GM19025 (cell line): ENCODE measurements around the gene PLD4.

Experiments used
- ATAC-seq: cut with Tn5 transposase; IDR thresholded peaks from one replicate; pipeline ENCODE4 v1.9.1; 2021; ENCODE audit warnings: mild to moderate bottlenecking, low read depth, moderate library complexity; ENCODE audit not compliant: unreplicated experiment

PLD4 gene

DNA sequence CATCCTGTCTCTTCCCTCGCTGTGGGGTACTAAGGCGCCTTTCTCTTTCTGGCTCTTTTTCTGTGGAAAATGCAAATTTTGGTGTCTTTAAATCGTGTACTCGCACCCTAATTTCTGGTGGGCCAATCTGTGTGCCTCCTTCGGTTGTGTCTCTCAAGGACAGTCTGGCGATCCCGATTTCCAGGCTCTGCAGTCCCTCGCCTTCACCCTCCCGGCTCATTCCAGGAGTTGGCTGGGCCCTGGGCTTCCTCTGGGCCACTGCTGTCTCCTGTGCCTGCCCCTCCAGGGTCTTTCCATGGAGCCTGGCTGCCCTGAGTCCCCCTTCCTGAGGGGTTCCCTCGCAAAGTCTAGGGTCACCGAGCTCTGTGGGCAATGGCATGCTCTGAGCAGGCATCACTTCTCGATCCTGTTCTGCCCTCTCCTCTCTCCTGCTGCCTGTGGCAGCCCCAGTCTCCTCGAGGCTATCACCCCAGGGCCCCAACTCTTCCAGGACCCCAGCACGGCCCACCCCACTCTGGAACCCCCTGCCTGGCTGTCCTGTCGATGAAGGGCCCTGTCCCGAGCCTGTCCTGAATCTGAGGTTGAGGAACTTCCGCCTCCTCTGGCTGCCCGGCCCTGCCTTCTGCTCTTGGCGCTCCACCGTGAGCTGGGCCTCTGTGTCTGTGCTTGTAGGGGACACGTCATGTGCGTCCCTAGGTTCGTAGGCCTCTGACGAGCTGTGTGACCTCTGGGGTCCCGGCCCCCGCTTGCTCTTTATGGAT lies 29.4 kb downstream of the PLD4 start:
- no peak for ATAC-seq

DNA sequence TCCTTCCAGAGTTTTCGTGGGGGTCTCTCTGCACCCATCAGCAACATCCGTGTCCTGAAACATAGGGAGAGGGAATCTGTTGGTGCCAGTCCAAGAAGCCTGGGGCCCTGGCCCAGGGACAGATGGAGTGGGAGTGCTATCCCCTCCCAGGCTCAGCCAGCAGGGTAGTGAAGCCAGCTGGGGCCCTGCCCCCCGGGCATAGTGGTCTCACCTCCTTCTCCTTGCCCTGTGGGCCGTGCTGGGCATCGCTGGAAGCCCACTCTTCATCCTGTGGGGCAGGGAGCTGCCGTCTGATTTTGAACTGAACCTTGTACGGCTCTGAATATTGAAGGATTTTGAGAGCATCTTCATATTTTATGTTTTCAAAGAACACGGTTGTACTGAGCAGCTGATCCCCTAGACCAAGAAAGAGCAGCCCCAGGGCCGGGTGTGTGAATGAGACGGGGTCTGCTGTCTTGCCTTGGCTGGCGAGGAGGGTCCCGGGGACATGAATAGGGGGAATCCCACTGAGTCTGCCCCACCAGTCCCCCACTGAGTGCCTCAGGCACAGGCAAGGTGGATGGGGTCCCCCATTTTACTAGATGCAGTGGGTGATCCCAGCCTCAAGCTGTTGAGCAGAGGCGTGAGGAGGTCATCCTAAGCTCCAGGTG lies 30.2 kb downstream of the PLD4 start:
- ATAC-seq: no peak

DNA sequence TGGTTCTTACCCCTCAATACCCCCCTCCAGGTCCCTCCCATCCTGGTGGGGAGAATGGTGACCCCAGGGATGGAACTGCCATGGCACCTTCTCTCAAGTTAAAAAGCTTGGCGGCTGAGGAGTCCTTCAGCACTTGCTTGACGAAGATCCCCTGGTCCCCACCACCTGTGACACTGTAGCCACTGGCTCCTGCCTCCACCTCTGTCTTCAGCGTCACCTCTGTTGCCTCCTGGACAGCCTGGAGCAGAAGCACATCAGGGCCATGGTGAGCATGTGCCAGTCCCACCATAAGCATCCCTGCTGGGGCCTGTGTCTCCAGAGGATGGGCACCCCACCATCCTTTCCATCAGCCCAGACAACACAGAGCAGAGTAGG lies 30.7 kb downstream of the PLD4 start:
- ATAC-seq: no peak

DNA sequence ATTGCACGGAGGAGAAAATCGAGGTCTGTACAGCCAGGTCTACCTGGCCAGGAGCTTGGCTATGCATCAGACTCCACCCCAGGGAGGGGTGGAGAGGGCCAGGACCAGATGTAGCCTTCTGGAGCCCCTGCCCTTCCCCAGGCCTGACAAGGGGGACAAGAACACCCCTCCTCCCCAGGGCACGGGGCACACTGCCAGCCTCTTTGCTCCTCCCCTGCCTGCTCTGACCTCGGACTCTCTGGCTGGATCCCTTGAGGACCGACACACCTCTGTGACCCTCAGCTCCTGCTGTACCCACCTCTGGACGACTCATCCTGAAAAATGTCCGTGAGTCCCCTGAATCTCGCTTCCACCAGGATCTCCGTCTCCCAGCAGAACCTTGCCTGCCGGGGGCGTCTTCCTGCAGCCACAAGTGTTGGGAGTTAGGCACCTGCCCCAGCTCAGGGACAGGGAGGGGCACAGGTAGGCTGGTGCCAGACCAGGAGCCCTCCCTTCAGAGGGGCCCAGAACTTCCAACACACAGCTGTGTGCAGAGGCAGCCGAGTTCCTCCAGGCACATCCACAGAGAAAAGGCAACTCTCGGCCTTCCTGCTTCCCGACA lies 31.7 kb downstream of the PLD4 start:
- ATAC-seq: no peak

DNA sequence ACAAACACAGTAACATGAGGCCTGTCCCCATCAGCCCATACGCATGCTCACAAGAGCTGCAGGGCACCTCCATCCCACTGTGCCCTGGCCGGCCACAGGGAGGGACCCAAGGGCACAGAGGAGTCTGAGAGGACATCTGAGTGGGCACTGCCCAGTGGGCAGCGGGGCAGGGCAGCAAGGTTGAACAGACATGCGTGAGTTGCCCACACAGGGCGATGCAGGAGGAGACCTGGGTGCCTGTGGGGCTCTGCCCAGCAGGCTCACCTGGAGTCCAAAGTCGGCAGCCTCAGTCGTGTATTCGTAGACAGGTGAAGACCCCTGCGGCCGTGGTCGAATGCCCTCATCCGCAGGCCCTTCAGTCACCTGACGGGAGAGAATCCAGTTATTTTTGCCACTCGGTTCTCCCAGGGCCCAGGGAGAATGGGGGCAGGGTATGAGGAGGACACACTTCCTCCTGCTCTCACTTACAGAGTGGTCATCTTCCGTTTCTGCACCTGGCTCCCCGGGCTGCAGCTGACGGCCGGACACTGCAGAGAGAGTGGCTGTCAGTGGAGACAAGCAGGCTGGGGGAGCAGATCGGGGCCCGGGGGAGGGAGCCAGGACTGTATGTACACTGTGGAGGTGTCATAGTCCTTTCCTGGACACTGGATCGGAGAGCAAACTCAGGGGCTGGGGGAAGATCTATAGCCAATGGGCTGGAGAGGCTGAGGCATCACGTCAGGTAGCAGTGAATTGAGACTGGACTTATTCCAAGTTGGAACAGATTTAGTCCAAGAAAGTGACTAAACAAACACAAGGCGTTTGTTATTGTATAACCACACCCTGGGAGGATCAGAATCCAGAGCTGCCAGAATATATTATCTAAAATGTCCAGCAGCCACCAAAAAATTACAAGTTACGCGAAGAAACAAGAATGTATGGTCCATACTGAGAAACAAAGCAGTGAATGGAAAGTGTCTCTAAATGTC lies 32.8 kb downstream of the PLD4 start:
- no peak for ATAC-seq

DNA sequence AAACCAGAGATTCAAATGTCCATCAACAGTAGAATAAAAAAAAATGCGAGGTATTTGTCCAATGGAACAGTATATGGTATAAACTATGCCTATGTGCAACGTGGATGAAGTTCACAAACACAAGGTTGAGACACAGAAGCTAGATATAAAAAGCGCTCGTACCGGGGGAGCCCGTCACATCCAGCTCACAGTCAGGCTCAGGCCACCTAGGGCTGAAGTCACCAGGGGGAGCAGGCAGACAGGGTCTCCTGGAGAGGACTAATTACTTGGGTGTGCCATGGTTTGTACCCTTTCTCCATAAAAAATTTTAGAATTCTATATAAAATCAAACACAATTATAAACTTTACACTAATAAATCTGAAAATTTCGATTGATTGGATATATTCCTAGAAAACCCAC lies 39.9 kb downstream of the PLD4 start:
- ATAC-seq: no peak

DNA sequence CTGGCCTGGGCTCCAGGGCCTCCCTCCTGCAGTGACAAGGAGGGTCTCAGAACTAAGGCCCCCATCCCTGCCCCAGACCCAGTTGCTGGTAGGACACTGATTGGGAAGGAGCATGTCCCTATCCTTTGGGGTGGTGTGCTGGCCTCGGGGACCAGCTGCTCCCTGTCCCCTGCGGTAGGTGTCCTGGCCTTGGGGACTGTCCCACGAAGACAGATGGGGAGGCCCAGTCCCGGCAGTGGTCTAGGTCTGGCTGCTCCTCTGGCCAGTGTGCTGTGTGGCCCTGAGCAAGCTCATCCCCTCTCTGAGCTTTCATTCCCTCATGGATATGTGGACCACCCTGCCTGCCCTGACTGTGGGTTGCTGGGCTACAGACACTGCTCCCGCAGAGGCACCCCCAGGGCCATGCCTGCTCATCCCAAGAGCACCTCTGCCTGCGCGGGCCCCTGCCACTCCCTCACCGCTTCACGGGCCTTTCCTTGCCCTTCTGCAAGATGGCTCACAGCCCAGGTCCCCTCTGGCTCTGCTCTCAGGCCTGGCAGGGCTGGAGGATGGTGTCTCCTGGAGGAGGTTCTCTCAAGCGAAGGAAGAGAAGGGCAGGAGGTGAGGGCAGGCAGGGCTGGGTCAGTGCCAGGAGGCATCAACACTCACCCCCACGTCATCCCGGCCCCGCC lies 41.0 kb downstream of the PLD4 start:
- ATAC-seq: no peak

DNA sequence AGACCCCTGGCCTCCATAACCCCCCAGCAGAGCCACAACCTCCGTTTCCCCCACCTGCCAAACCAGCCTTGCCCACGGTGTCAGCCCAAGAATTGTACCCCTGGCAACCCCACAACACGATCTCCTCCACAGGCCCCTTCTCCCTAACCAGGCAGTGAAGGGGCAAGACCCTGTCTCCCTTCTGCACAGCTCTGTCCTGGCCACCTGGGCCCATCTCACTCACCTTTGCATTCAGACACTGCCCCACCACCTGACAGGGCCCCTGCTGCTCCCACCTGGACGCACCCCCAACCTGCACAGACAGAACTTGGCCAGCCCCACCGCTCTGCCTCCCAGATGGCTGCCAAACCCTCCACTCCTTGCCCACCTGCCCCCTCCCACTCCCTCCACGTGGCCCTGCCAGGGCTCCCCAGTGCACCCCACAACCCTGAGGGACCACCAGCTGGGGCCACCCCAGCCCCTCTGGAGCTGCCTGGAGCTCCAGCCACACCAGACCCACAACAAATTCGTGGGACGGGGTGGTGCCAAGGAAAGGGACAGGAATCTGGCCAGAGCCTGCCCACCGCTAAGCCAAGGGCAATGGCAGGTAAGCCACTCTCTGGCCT lies 41.7 kb downstream of the PLD4 start:
- ATAC-seq: no peak

DNA sequence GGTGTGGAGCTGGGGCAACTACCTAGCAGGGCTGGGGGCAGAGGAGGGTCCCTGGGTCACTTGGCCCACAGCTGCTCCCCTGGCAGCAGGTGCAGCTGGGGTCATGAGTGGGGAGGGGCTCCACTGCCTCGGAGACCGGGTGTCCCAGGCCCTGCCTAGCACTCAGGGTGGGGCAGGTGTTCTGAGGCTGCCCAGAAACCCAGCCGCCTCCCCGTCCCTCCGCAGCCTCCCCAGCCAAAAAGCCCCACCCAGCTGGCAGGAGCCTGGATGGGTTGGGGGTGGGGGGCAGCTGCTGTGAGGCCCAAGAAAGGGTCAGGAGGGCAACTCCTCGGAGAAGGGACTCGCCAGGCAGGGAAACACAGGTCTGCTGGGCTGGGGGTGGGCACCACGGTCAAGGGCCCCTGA lies 42.3 kb downstream of the PLD4 start:
- ATAC-seq: no peak

DNA sequence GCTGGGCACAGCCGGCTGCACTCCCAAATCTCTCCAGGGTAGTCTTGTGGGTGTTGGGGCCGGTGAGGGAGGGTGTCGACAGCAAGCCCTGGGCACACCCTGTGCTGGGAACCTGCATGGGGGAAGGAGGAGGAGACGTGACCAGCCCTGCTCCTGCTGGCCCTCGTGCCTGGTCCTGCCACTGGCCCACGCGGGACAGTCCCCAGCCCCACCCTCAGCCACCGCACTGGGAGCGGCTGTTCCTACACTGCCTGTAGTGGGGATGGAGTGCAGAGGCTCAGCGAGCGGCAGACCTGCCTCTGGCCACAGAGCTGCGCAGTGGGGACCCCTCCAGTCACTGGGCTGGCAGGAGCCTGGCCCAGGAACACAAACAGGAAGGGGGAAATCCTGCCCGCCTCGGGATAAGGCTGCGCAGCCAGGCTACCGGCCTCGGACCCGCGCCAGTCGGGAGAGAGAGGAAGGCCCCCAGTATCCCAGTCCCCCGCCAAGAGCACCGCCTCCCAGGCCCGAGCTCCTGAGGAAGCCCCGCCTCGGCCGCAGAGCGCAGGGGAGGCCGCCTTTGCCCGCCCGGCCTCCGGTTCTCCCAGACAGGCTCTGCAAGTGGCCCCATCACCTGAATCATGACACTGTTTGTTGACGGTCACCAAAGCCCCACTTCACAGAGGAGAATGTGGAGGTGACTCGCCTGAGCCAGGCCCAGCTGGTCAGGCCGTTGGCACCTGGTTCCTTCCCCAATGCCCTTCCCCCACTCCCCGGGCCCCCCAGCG lies 42.9 kb downstream of the PLD4 start:
- ATAC-seq: no peak

DNA sequence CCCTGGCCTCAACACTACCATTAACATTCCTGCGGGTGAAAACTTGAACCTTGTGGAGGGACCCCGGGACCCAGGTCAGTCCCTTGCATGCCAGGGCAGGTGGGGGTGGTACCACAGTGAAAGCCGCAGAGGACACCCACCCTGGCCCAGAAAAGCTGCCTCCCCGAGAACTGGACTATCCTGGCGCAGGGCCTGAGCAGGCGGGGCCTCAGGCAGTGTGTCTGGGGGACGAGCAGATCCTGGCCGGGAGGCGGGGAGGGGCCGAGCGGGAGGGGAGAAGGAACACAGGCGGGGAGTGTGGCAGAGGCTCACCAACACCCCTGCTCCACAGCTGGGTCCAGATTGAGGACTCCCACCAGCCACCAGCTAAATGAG lies 43.5 kb downstream of the PLD4 start:
- ATAC-seq: no peak

DNA sequence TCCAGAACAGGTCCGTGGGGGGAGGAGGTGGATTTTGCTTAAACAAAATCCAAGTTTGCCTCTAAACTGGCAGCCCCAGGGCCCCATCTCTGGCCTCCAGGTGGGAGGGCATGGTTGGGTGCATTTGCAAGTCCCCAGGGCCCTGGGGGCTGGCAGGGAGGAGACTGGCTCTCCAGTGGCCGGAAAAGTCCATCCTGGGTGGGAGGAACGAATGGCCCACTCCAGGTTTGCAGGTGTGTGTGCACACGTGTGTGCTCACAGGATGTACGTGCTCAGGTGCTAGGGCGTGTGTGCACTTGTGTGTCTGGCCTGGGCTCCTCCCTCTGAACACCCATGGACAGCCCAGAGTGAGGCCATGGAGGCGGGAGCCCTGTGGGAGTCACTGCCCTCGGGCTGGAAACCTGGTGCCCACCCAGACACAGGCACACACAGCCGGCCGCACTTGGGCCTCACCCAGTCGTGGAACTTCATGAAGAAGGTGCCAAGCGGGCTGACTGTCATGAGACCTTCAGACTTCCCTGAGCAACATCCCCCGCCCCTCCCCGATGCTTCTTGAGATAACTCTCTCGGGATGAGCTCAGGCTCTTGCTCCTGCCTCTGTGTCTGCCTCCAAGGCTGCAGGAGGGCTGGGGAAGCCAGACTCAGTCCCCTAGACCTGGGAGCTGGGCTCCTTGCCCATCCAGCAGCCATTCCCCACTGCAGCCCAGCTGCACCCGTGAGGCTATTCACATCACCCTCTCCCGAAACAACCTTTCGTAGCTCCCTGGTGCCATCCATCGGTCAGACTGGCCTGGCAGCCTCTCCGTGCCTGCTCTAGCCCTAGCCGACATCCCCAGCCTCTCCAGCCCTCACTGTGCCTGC lies 44.1 kb downstream of the PLD4 start:
- no peak for ATAC-seq

DNA sequence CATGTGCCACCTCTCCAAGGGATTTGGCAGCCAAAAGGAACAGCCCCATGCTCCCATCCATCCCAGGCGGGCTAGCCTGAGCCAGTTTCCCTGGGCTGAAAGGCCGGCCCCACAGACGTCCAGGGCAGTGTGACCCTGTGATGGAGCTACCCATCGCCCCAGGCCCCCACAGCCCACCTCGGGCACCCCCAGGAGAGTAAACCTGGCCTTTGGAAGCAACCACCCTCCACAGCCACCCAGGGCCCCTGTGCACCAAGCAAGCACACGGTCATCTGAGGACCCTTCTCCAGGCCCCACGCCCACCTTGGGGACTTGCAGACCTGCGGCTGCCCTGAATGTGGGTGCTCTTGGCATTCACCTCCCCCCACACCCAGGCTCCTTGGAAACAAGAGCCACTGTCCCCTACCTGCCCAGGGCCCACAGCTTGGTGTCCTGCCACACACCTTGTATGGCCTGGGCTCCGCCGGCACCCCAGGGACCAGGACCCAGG lies 45.1 kb downstream of the PLD4 start:
- no peak for ATAC-seq

DNA sequence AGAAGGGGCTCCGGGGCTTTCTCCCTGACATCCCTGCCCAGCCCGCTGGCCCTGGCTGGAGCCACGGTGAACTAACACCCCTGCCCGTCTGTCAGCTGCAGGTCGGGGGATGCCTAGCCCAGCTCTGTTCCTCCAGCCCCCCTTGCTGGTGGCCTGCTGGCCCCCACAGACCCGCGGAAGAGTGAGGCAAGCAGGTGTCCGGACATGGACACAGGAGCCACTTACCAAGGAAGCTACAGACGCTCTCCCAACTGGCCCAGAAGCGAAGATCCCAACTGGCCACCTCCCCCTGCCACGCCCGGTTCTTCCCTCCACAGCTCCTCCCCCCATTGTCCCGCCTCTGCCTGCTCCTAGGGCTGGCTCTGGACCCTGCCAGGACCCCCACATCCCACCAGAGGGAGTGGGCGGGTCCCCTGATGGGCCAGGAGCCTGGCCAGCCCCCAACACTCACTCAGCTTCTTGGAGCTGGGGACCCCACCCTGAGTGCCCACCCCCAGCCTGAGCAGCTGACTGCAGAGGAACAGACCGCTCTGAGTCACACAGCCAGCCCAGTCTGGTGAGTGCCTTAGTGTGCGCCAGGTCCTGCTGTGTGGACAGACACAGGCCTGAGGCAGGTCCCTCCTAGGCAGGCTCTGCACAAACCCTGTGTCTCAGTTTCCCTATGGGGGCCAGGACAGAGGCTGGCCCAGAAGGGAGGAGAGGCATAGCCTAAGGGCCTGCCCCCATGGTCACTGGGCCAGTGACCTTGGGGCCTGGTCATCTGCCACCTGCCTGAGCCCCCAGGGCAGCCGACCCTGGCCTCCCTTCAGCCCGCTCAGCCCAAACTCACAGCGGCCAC lies 45.8 kb downstream of the PLD4 start:
- ATAC-seq: no peak

DNA sequence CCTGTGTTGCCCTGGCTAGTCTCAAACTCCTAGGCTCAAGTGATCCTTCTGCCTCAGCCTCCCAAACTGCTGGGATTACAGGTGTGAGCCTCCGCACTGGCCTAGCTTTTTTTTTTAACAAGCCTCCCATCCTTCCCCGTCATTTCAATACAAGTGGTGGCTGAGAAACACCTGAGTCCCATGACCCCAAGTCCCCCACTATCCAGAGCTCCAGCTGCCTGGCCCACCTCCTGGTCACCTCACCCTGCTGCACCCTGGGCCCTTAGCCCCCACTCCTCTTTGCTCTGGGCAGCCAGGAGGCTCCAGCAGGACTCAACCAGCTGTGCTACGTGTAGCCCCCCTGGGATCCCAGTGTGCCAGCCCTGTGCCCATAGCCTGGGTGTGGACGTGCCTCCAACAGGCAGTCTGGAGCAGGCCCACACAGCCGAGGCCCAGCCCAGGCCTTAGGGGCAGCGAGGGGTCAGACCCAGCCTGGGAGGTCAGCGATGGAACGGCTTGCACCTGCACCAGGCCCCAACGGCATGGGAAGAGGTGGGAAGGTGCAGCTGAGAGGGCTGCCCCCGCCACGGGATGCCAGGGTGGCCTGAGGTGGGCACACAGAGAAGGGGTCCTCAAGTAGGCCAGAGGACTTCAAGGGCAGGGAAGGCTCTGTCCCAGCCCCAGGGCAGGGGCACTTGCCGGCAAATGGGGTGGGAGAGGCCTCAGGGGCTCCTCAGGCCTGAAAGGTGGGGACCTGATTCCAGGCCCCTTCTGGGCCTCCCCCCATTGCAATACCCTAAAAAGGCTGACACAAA lies 47.0 kb downstream of the PLD4 start:
- ATAC-seq: no peak

DNA sequence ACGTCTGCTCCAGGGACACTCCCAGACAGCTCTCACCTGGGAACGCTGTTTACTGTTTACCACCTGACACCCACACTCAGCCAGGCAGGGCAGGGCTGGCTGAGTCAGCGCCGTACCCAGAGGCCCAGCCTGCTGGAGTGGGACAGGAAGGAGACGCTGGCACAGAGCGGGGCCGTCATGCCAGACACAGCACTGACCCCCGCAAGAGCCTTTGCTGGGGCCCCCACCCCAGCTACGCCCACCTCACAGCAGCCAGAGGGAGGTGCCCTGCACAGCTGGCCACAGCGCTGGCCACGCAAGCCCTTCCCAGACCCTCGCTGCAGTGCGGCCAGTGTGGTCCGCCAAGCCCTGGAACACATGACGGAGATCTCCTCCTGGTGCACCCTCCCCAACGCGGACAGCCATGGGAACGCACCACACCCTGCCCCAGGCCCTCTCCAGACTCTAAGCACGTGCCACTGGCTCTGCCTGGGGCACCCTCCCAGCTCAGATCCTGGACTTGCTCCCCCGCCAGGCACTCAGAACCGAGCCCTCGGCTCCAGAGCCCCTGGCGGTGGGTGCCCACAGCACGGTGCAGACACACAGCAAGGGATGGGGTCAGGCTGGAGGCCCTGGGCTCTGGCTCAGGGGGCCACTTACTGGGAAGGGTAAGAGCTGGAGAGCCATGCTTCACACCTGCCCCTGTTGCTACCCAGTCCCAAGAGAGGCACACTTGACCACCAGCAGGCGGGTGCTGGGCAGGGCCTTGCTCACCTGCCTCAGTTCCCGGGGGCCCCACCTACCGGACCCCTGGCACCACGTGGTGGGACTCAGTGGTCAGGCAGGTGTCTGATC lies 47.8 kb downstream of the PLD4 start:
- no peak for ATAC-seq
